Measurements from ENCODE around the gene CYP1A2. TPM values are rescaled to one million over a fixed set of nuclear protein-coding genes. Genes with fewer than 3 reads are reported as not detected.

Gene CYP1A2
- total RNA-seq, 1 experiment from 2014 or later = not detected

DNA sequence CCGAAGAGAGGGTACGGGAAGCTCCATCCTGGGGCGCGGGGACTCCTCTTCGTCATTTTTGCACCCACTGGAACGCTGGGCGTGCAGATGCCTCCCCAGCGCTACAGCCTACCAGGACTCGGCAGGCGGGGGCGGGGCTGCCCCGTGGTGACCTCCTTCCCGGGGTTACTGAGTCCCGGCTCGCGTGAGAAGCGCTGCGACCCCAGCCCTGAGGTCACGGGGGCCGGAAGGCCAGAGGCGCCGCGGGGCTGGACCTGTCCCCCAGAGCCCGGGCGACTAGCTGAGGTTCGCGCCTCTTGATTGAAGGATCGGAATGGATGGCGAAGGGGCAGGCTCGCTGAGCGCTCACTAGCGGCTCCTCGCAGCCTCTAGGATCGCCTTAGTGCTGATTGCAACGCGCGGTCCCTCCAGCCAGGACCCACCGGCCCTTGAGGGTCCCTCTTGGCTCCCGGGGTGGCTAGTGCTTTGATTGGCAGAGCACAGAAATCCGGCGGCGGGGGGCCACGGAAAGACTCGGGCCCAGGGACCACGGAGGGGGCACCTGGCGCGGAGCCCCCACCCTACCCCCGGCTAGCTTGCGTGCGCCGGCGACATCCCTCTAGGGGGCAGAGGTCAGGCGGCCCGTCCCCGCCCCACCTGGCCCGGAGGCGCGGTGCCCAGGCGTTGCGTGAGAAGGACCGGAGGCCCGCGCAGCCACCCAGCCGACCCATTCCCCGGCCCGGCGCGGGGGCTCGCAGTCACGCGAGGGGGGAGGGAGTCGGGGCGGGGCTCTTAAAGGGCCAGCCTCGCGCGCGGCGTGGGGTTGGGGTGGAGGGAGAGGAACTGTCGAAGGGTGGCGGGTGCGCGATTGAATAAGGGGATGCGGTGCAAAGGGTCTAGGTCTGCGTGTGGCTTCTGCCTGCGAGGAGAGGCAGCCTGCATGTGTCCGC, 22.5 kb upstream of the CYP1A2 start:
- H3K79me1 ChIP-seq (ENCODE audit: insufficient read depth, low read depth, low read length, poor library complexity, severe bottlenecking) = no peaks in the 10 kb centered on the region
- H4K20me1 ChIP-seq (ENCODE audit: control insufficient read depth, insufficient read depth, insufficient read length) = no peaks in the 10 kb centered on the region
- H3K14ac ChIP-seq (ENCODE audit: insufficient read depth, low read length) = peak overlapping the region; percentile 50
- H2BK20ac ChIP-seq (ENCODE audit: low read depth, low read length, poor library complexity, severe bottlenecking) = no peak overlapping the region
- H2BK12ac ChIP-seq (ENCODE audit: insufficient read length, low read depth, low read length) = no peak overlapping the region
- Mint-ChIP-seq H3K4me1 (peaks cover 12% of the 10 kb centered on the region in 2 experiments), H3K27ac (no peak overlapping the region), H3K36me3 (ENCODE audit: insufficient read depth in 1 of 3, low read depth in 3 of 3) (no peaks in the 10 kb centered on the region; a peak in 2 of 7 replicates), H3K9me3 (peaks cover 6 to 12% of the 10 kb centered on the region in 2 experiments), H3K4me3 (peak overlapping the region; percentile 59 to 80), H3K27me3 (ENCODE audit: low read depth) (peaks cover 80% of the 10 kb centered on the region)
- H2BK5ac ChIP-seq (ENCODE audit: insufficient read length, low read length) = no peak overlapping the region
- peaks cover 7% of the 10 kb centered on the region; the same call in 1 of the 2 replicates for H3K27me3 ChIP-seq (ENCODE audit: insufficient read depth, low read length)
- no peak overlapping the region for H2AFZ ChIP-seq (ENCODE audit: low read length)
- WGBS (ENCODE audit: extremely low coverage, insufficient read length, low lambda C conversion rate) = no CpG with 5 or more reads among the region's 86 CpGs
- peak; percentile 73 for DNase-seq
- H4K5ac ChIP-seq (ENCODE audit: insufficient read length, low read depth, low read length) = no peak overlapping the region
- H2BK120ac ChIP-seq (ENCODE audit: low read depth, low read length, poor library complexity, severe bottlenecking) = no peak overlapping the region
- no peak overlapping the region for H3K56ac ChIP-seq (ENCODE audit: insufficient read length, low read depth, low read length)
- no peak overlapping the region for H4K91ac ChIP-seq (ENCODE audit: insufficient read length, low read depth, low read length)
- no peak overlapping the region for H3K4ac ChIP-seq (ENCODE audit: low read depth, low read length)
- peak overlapping the region; percentile 79 for H3K4me2 ChIP-seq (ENCODE audit: insufficient read depth, insufficient read length, low read length)
- no peak overlapping the region for H3K9ac ChIP-seq (ENCODE audit: extremely low read depth, insufficient read length, low read length)
- no peak overlapping the region for H3T11ph ChIP-seq (ENCODE audit: low read length)
- no peak overlapping the region for H3K27ac ChIP-seq (ENCODE audit: insufficient read length, low read depth, low read length)
- no peaks in the 10 kb centered on the region for H3K79me2 ChIP-seq (ENCODE audit: insufficient read depth, low read length)
- peaks cover 12% of the 10 kb centered on the region for H3K23me2 ChIP-seq (ENCODE audit: insufficient read length, low read depth, low read length, poor library complexity, severe bottlenecking)
- peak; percentile 44; the same call in 2 of the 3 replicates for TF ChIP-seq CTCF (conservative IDR thresholded peaks at IDR 0.05)
- no peak overlapping the region for H3K18ac ChIP-seq (ENCODE audit: insufficient read length, low read depth, low read length)
- H4K8ac ChIP-seq (replicated peaks; ENCODE audit: insufficient read length, low read depth, low read length) = no peak overlapping the region
- H2AK5ac ChIP-seq (ENCODE audit: insufficient read length, low read length) = no peak overlapping the region
- H2BK15ac ChIP-seq (ENCODE audit: low read depth, low read length) = no peak overlapping the region
- no peaks in the 10 kb centered on the region; the same call in 1 of the 2 replicates for H3K4me1 ChIP-seq (ENCODE audit: insufficient read depth, low read length)
- H3K9me3 ChIP-seq (ENCODE audit: control insufficient read depth, low read depth, low read length) = no peaks in the 10 kb centered on the region
- no peak overlapping the region for H3K23ac ChIP-seq (ENCODE audit: insufficient read length, low read depth, low read length)

All from H9 (cell line).